ENCODE measurements around the gene IRGQ. TPM values are rescaled to one million over a fixed set of nuclear protein-coding genes. Genes with fewer than 3 reads are reported as not detected.

IRGQ gene
- total RNA-seq, 4 donors from 2014 or later = 18.0 to 33.5 (median 23.5) TPM

- H3K9me3 ChIP-seq = no peaks in the 10 kb centered on the region
- no peak for DNase-seq
- TF ChIP-seq POLR2A (IDR thresholded peaks at IDR 0.05) = no peak
- TF ChIP-seq CTCF (IDR thresholded peaks at IDR 0.05) = no peak
- no peaks in the 10 kb centered on the region for H3K27me3 ChIP-seq
- H3K36me3 ChIP-seq = peaks cover 0 to 13% of the 10 kb centered on the region in 2 donors
- no peak overlapping the region for H3K27ac ChIP-seq
- H3K4me3 ChIP-seq (replicated peaks in 1 of 3) = no peak overlapping the region
- intact Hi-C loops (cut with DNase I) = no loop called here
- WGBS, 2 donors = 91% methylated on average over 10 of the region's 10 CpGs
- no peaks in the 10 kb centered on the region for H3K4me1 ChIP-seq
Observed at GRCh38 chr19:43563816-43564457, 32.0 kb downstream of the IRGQ start.

- Histone ChIP-seq H3K27ac (peak overlapping the region in 2 of 3 donors; percentile 12 to 28), H3K27me3 (no peaks in the 10 kb centered on the region), H3K4me3 (replicated peaks in 1 of 3) (no peak overlapping the region), H3K4me1 (no peaks in the 10 kb centered on the region), H3K36me3 (peaks cover 0 to 17% of the 10 kb centered on the region in 2 donors), H3K9me3 (no peaks in the 10 kb centered on the region)
- intact Hi-C loops (cut with DNase I) = no loop called here
- 74 to 81% methylated on average over 13 to 14 of the region's 14 CpGs for WGBS, 2 donors
- TF ChIP-seq CTCF (IDR thresholded peaks at IDR 0.05) (no peak), POLR2A (IDR thresholded peaks at IDR 0.05) (no peak)
- peak; percentile 39 to 46 for DNase-seq
Observed at GRCh38 chr19:43562698-43563241, 33.2 kb downstream of the IRGQ start.

GRCh38 chr19:43562226-43562697, 33.7 kb downstream of the IRGQ start:
- WGBS, 2 donors = 86 to 92% methylated on average over 6 of the region's 6 CpGs
- Histone ChIP-seq H3K4me3 (replicated peaks in 1 of 3) (no peak overlapping the region), H3K27ac (peak overlapping the region in 2 of 3 donors; percentile 12 to 28), H3K27me3 (no peaks in the 10 kb centered on the region), H3K9me3 (no peaks in the 10 kb centered on the region), H3K4me1 (no peaks in the 10 kb centered on the region), H3K36me3 (peaks cover 0 to 18% of the 10 kb centered on the region in 2 donors)
- no peak for DNase-seq
- intact Hi-C loops (cut with DNase I) = no loop called here
- TF ChIP-seq POLR2A (IDR thresholded peaks at IDR 0.05) = no peak
- no peak for TF ChIP-seq CTCF (IDR thresholded peaks at IDR 0.05)

GRCh38 chr19:43561139-43561970, 34.6 kb downstream of the IRGQ start:
- no peaks in the 10 kb centered on the region for H3K9me3 ChIP-seq
- H3K4me1 ChIP-seq = no peaks in the 10 kb centered on the region
- H3K27me3 ChIP-seq = no peaks in the 10 kb centered on the region
- no peak overlapping the region for H3K27ac ChIP-seq
- WGBS, 2 donors = 89 to 90% methylated on average over 12 of the region's 12 CpGs
- no peak overlapping the region for H3K4me3 ChIP-seq (replicated peaks in 1 of 3)
- TF ChIP-seq POLR2A (IDR thresholded peaks at IDR 0.05) (no peak), CTCF (IDR thresholded peaks at IDR 0.05) (no peak)
- peaks cover 0 to 18% of the 10 kb centered on the region in 2 donors for H3K36me3 ChIP-seq
- intact Hi-C loops (cut with DNase I) = no loop called here
- DNase-seq = no peak
